ENCODE results near the gene KPNA1. TPM values are rescaled to one million over a fixed set of nuclear protein-coding genes. Genes with fewer than 3 reads are reported as not detected.
"Not testable (repeated sequence)": the region's sequence is repeated elsewhere in the genome, so short reads cannot be mapped to it uniquely, and the experiment has no call there.

The KPNA1 gene
- total RNA-seq, 1 experiment from 2014 or later = 34.8 TPM

- in situ Hi-C loops (cut with HindIII; ENCODE audit: low pct_unique_long_range_greater_than_20kb, low sequenced_read_pairs); DNase-seq (ENCODE audit: low read depth, low spot score): not testable (repeated sequence)
These were observed 13.8 kb downstream of the KPNA1 start for GRCh38 chr3:122500964-122501363.

GRCh38 chr3:122498152-122498551 lies 16.6 kb downstream of the KPNA1 start:
- in situ Hi-C loops (cut with HindIII; ENCODE audit: low pct_unique_long_range_greater_than_20kb, low sequenced_read_pairs) = no loop called here
- DNase-seq (ENCODE audit: low read depth, low spot score) = no peak

- in situ Hi-C loops (cut with HindIII; ENCODE audit: low pct_unique_long_range_greater_than_20kb, low sequenced_read_pairs) = no loop called here
These were observed 17.3 kb downstream of the KPNA1 start for GRCh38 chr3:122497425-122497824.

GRCh38 chr3:122496508-122496907 lies 18.2 kb downstream of the KPNA1 start:
- no peak for DNase-seq (ENCODE audit: low read depth, low spot score)
- in situ Hi-C loops (cut with HindIII; ENCODE audit: low pct_unique_long_range_greater_than_20kb, low sequenced_read_pairs) = no loop called here

More at GRCh38 chr3:122497425-122497824, 17.3 kb downstream of the KPNA1 start:
- peak; percentile 76 for DNase-seq (ENCODE audit: low read depth, low spot score)

GRCh38 chr3:122493296-122493695 lies 21.4 kb downstream of the KPNA1 start:
- in situ Hi-C loops (cut with HindIII; ENCODE audit: low pct_unique_long_range_greater_than_20kb, low sequenced_read_pairs) = no loop called here
- DNase-seq (ENCODE audit: low read depth, low spot score) = peak; percentile 66

GRCh38 chr3:122488262-122488973 lies 26.3 kb downstream of the KPNA1 start:
- DNase-seq (ENCODE audit: low read depth, low spot score) = no peak
- in situ Hi-C loops (cut with HindIII; ENCODE audit: low pct_unique_long_range_greater_than_20kb, low sequenced_read_pairs) = no loop called here

GRCh38 chr3:122484985-122485384 lies 29.8 kb downstream of the KPNA1 start:
- DNase-seq (ENCODE audit: low read depth, low spot score) = no peak
- in situ Hi-C loops (cut with HindIII; ENCODE audit: low pct_unique_long_range_greater_than_20kb, low sequenced_read_pairs) = no loop called here

- in situ Hi-C loops (cut with HindIII; ENCODE audit: low pct_unique_long_range_greater_than_20kb, low sequenced_read_pairs) = no loop called here
- no peak for DNase-seq (ENCODE audit: low read depth, low spot score)
These were observed 33.3 kb downstream of the KPNA1 start for GRCh38 chr3:122481390-122481789.

GRCh38 chr3:122476532-122476931 lies 38.2 kb downstream of the KPNA1 start:
- DNase-seq (ENCODE audit: low read depth, low spot score) = no peak
- in situ Hi-C loops (cut with HindIII; ENCODE audit: low pct_unique_long_range_greater_than_20kb, low sequenced_read_pairs) = no loop called here

- no peak for DNase-seq (ENCODE audit: low read depth, low spot score)
- in situ Hi-C loops (cut with HindIII; ENCODE audit: low pct_unique_long_range_greater_than_20kb, low sequenced_read_pairs) = no loop called here
These were observed 39.4 kb downstream of the KPNA1 start for GRCh38 chr3:122475316-122475715.

GRCh38 chr3:122469659-122470058 lies 45.1 kb downstream of the KPNA1 start:
- in situ Hi-C loops (cut with HindIII; ENCODE audit: low pct_unique_long_range_greater_than_20kb, low sequenced_read_pairs) = no loop called here
- no peak for DNase-seq (ENCODE audit: low read depth, low spot score)

- no peak for DNase-seq (ENCODE audit: low read depth, low spot score)
- in situ Hi-C loops (cut with HindIII; ENCODE audit: low pct_unique_long_range_greater_than_20kb, low sequenced_read_pairs) = no loop called here
These were observed 45.7 kb downstream of the KPNA1 start for GRCh38 chr3:122468896-122469533.

- no peak for DNase-seq (ENCODE audit: low read depth, low spot score)
- in situ Hi-C loops (cut with HindIII; ENCODE audit: low pct_unique_long_range_greater_than_20kb, low sequenced_read_pairs) = no loop called here
These were observed 48.0 kb downstream of the KPNA1 start for GRCh38 chr3:122466701-122467240.

- in situ Hi-C loops (cut with HindIII; ENCODE audit: low pct_unique_long_range_greater_than_20kb, low sequenced_read_pairs) = no loop called here
These were observed 50.1 kb downstream of the KPNA1 start for GRCh38 chr3:122464659-122465058.

GRCh38 chr3:122462406-122462805 lies 52.3 kb downstream of the KPNA1 start:
- DNase-seq (ENCODE audit: low read depth, low spot score) = no peak
- in situ Hi-C loops (cut with HindIII; ENCODE audit: low pct_unique_long_range_greater_than_20kb, low sequenced_read_pairs) = no loop called here

More at GRCh38 chr3:122464659-122465058, 50.1 kb downstream of the KPNA1 start:
- DNase-seq (ENCODE audit: low read depth, low spot score) = no peak

GRCh38 chr3:122461806-122462205 lies 52.9 kb downstream of the KPNA1 start:
- DNase-seq (ENCODE audit: low read depth, low spot score) = no peak
- in situ Hi-C loops (cut with HindIII; ENCODE audit: low pct_unique_long_range_greater_than_20kb, low sequenced_read_pairs) = no loop called here

GRCh38 chr3:122458992-122459391 lies 55.7 kb downstream of the KPNA1 start:
- in situ Hi-C loops (cut with HindIII; ENCODE audit: low pct_unique_long_range_greater_than_20kb, low sequenced_read_pairs) = no loop called here
- DNase-seq (ENCODE audit: low read depth, low spot score) = peak; percentile 64

GRCh38 chr3:122457706-122458105 lies 57.0 kb downstream of the KPNA1 start:
- in situ Hi-C loops (cut with HindIII; ENCODE audit: low pct_unique_long_range_greater_than_20kb, low sequenced_read_pairs) = no loop called here
- DNase-seq (ENCODE audit: low read depth, low spot score) = no peak

- in situ Hi-C loops (cut with HindIII; ENCODE audit: low pct_unique_long_range_greater_than_20kb, low sequenced_read_pairs) = no loop called here
- no peak for DNase-seq (ENCODE audit: low read depth, low spot score)
These were observed 58.7 kb downstream of the KPNA1 start for GRCh38 chr3:122456074-122456473.
